ENCODE measurements around the gene CLEC18B.
A peak's percentile ranks its signal among the peaks of the same experiment; 100 is the strongest.
"Not testable (repeated sequence)": the region's sequence is repeated elsewhere in the genome, so short reads cannot be mapped to it uniquely, and the experiment has no call there.

CLEC18B gene

DNA sequence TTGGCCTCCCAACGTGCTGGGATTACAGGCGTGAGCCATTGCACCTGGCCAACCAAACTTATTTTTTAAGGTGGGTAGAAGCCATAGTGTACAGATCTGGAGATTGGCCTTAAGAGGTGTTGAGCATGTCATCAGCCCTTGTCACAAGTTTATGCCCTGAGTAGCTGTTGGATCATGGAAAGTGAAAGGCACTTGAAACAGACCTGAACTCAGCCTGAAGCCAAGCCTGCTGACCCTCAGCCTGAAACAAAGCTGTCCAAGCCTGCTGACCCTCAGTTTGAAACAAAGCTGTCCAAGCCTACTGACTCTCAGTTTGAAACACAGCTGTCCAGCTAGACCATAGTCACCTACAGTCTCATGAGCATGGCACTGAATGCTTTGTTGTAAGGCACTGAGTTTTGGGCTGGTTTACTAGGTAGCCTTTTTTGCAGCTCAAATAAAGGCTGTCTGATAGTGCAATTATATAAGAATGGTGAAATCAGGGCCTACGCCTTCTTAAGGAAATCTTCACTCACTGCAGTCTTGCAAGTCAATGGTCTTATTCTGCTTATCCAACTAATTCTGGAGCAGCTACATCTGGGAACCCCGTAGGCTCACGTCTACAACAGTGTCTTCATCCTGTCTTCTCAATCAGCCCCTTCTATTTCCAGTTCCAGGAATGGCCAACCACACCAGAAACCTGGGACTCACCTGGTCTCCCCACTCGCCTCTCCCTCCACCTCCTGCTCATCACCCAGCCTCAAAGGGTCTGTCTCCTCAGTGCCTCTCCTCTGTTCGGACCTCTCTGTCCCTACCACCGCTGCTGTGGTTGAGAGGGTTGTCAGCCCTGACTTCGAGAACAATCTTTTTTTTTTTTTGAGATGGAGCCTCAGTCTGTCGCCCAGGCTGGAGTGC lies 48.1 kb downstream of the CLEC18B start:
- no peak overlapping the region for H3K4me3 ChIP-seq (ENCODE audit: low read depth, low read length)
- TF ChIP-seq, protein P1, sequence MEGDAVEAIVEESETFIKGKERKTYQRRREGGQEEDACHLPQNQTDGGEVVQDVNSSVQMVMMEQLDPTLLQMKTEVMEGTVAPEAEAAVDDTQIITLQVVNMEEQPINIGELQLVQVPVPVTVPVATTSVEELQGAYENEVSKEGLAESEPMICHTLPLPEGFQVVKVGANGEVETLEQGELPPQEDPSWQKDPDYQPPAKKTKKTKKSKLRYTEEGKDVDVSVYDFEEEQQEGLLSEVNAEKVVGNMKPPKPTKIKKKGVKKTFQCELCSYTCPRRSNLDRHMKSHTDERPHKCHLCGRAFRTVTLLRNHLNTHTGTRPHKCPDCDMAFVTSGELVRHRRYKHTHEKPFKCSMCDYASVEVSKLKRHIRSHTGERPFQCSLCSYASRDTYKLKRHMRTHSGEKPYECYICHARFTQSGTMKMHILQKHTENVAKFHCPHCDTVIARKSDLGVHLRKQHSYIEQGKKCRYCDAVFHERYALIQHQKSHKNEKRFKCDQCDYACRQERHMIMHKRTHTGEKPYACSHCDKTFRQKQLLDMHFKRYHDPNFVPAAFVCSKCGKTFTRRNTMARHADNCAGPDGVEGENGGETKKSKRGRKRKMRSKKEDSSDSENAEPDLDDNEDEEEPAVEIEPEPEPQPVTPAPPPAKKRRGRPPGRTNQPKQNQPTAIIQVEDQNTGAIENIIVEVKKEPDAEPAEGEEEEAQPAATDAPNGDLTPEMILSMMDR (IDR thresholded peaks at IDR 0.05; ENCODE audit: low read depth, low read length), result no peak
- TF ChIP-seq MYC (IDR thresholded peaks at IDR 0.05; ENCODE audit: low read depth, low read length) (no peak), POLR2A (IDR thresholded peaks at IDR 0.05; ENCODE audit: extremely low read depth, insufficient read length) (no peak)
- TF ChIP-seq, protein P2, sequence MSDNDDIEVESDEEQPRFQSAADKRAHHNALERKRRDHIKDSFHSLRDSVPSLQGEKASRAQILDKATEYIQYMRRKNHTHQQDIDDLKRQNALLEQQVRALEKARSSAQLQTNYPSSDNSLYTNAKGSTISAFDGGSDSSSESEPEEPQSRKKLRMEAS (IDR thresholded peaks at IDR 0.05; ENCODE audit: low read depth, low read length), result no peak
- no peak for DNase-seq (ENCODE audit: low read depth)

DNA sequence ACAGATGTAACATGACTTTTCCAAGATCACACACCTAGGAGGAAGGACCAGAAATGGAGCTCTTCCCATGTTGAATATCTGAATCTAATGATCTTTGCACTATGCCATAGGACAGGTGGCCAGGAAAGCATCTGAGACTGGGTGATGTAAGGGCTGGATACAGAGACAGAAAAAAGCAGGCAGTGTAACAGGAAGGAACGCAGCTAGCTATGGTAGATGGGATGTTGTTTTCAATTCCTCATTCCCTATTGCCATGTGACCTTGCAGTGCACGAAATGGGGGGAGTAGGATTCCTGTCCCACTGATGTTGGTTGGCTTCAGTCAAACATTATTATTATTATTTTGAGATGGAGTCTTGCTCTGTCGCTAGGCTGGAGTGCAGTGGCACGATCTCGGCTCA lies 48.9 kb downstream of the CLEC18B start:
- no peak for DNase-seq (ENCODE audit: low read depth)

DNA sequence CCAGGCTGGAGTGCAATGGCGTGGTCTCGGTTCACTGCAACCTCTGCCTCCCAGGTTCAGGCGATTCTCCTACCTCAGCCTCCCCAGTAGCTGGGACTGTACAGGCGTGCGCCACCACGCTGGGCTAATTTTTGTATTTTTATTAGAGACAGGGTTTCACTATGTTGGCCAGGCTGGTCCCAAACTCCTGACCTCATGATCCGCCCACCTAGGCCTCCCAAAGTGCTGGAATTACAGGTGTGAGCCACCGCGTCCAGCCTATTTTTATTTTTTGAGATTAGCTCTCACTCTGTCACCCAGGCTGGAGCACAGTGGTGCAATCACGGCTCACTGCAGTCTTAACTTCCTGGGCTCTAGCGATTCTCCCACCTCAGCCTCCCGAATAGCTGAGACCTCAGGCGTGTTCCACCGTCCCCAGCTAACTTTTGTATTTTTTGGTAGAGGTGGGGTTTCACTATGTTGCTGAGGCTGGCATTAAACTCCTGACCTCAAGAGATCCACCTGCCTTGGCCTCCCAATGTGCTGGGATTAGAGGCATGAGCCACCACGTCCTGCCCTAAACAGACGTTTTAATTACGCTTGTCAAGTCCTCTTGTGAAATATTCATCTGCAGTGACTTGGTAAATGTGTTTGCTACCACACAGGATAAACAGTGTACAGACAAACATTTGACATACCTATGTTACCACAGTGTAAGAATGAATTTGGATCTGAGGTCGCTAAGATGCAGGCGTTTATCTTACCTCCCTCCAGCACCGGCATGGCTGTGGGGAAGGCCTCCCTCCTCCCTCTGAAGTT lies 50.7 kb downstream of the CLEC18B start:
- H3K4me3 ChIP-seq (ENCODE audit: low read depth, low read length), result not testable (repeated sequence)
- DNase-seq (ENCODE audit: low read depth), result peak; percentile 25

More for the DNA sequence above, 48.9 kb downstream of the CLEC18B start:
- no peak overlapping the region for H3K4me3 ChIP-seq (ENCODE audit: low read depth, low read length)
- TF ChIP-seq, protein P1 (IDR thresholded peaks at IDR 0.05; ENCODE audit: low read depth, low read length), result no peak
- TF ChIP-seq, protein P2 (IDR thresholded peaks at IDR 0.05; ENCODE audit: low read depth, low read length), result no peak
- no peak for TF ChIP-seq POLR2A (IDR thresholded peaks at IDR 0.05; ENCODE audit: extremely low read depth, insufficient read length)
- no peak for TF ChIP-seq MYC (IDR thresholded peaks at IDR 0.05; ENCODE audit: low read depth, low read length)

DNA sequence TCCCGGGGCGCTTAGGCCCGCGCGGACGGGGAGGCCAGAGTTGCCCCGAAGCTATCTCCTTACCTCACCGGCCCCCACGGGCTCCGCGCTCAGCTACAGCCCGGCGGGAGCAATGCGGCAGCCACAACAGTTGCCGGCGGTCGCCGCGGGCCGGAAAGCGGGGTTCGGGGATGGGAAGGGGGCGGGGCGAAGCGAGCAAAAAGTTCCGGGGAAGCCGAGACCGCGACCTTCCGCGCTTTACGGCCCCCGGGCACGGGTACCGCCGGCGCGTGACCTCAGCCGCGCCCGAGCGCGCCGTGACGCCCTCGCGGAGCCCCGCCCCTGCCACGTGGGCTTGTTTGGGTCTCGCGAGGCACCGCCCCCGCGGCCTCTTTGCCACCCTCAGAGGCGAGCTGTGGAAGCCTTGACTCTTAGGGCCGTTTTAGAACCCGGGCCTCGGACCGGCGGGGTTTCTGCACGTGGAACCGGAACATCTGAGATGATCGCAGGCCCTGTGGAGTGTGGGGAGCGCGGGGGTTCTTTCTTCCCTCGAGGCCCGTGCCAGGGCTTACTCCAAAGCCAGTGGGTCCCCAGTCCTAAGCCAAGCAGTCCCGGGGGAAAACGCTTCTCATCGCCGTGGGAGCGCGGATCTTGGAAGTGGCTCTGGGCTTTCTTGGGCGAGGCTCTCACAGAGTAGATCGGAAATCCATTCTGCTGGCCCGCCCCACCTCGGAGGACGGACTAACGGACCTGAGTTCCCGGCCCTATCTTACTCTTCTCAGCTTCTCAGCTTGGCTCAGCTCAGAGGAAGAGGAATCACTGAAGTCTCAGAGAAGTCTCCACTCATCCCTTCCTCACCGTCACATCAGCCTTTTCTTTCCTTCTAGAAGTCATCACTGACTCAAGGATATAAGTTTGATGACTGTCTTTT lies 53.0 kb downstream of the CLEC18B start:
- peak overlapping the region; percentile 74 for H3K4me3 ChIP-seq (ENCODE audit: low read depth, low read length)
- DNase-seq (ENCODE audit: low read depth), result peak; percentile 94
- TF ChIP-seq, protein P2 (IDR thresholded peaks at IDR 0.05; ENCODE audit: low read depth, low read length), result peak; percentile 85
- TF ChIP-seq POLR2A (IDR thresholded peaks at IDR 0.05; ENCODE audit: extremely low read depth, insufficient read length) (peak; percentile 38), MYC (IDR thresholded peaks at IDR 0.05; ENCODE audit: low read depth, low read length) (peak; percentile 76)

DNA sequence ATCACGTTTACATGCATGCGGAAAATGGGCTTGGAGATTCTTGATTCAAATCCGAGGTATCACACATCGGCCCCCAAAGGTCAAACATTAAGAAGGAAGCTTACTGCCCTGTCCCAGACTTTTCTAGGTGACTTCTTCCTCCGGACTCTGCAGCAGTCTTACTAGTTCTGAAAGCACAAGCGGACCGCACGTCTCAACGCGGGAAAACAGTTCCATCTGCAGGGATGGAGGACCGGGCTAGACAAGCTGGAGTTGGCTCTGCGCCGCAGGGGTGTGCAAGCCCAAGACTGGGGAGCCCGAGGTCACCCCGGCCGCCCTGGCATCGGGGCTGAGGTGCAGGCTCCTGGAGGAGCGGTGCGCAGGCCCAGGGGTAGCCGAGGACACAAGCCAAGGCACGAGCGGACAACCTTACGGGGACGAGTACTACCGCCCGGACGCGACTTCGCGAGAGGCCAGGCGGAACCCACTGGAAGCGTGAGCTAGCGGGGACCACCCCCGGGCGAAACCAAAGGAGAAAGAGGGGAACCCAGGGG lies 53.7 kb downstream of the CLEC18B start:
- H3K4me3 ChIP-seq (ENCODE audit: low read depth, low read length), result peak overlapping the region; percentile 74
- peak; percentile 70 for DNase-seq (ENCODE audit: low read depth)

DNA sequence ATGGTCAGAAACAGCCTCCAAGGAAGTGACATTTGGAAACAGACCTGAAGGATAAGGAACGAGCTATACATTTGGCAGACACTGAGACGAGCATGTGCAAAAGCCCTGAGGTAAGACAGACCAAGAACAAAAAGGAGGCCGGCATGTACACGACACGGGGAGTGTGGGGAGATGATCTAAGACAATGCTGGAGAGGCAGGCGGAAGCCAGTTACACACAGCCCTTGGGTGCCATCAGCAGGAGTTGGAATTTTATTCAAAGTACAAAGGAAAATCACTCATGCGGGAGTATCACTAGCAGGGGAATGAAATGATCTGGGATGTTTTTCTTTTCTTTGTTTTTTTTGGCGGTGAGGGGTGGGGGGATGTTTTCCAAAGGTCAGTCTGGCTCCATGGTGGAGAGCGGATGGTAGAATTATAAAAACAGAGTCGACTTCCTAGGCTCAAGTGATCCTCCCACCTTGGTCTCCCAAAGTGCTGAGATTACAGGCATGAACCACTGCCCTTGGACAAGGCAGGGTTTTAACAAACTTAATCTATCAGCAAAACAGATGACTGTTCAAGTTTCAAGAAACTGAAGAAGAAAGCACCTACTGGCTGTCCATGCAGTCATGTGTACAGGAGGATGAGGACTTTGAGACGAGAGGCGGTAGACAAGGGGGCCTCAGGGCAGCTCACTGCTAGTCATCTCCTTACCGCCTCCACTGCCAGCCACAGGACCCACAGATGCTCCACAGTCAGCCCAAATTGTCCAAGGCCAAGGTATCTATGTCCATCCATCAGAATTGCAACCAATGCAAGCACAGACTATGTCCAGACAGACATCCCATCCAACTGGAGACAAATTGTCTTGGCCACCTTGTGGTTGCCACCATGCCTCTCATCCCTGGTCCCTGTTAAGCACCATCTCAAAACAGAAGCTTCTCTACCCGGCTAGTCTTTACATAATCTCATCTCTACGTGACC lies 59.4 kb downstream of the CLEC18B start:
- not testable (repeated sequence) for DNase-seq (ENCODE audit: low read depth); H3K4me3 ChIP-seq (ENCODE audit: low read depth, low read length)

Data from NB4 (cell line).